Activated CD4-positive, alpha-beta T cell treated with anti-CD3 and anti-CD28 coated beads, Interleukin-2, amount 10 ng/mL, durations not matched to agents 24 days and 14 days (primary cell): ENCODE data around the gene CTDSPL2. TPM values are rescaled to one million over a fixed set of nuclear protein-coding genes. Genes with fewer than 3 reads are reported as not detected.
A peak's percentile ranks its signal among the peaks of the same experiment; 100 is the strongest.
"Not testable (repeated sequence)": the region's sequence is repeated elsewhere in the genome, so short reads cannot be mapped to it uniquely, and the experiment has no call there.

Experiments
- DNase-seq: peaks from one replicate; pipeline ENCODE4 v3.0.0; 2022
- H3K27ac Mint-ChIP-seq: one replicate; pipeline ENCODE4 v1.8.0; 2022; ENCODE audit warnings: mild to moderate bottlenecking, mixed read lengths
- H3K27me3 Mint-ChIP-seq: one replicate; pipeline ENCODE4 v1.8.0; 2022; ENCODE audit warnings: mixed read lengths
- H3K36me3 Mint-ChIP-seq: one replicate; pipeline ENCODE4 v1.8.0; 2022; ENCODE audit warnings: low read depth, mild to moderate bottlenecking, mixed read lengths
- H3K4me1 Mint-ChIP-seq: one replicate; pipeline ENCODE4 v1.8.0; 2021; ENCODE audit warnings: mixed read lengths
- H3K4me3 Mint-ChIP-seq: one replicate; pipeline ENCODE4 v1.8.0; 2022; ENCODE audit warnings: mild to moderate bottlenecking, moderate library complexity, mixed read lengths
- H3K9me3 Mint-ChIP-seq: one replicate; pipeline ENCODE4 v1.8.0; 2021; ENCODE audit warnings: mixed read lengths
- intact Hi-C: fragments of 100-400 bp; cut with micrococcal nuclease; formaldehyde crosslinking; loops from one replicate; pipeline ENCODE4 v1.15.1; 2023
- total RNA-seq: library from RNA; stranded (reverse); gene quantifications from 2 replicates; pipeline ENCODE4 v1.2.3, GENCODE V29; 2022

The CTDSPL2 gene
- total RNA-seq, 1 donor from 2014 or later, result 69.0 TPM

- intact Hi-C loops, result loop anchor here (2.0 to 5.0 kb wide), 5 partner anchors 110 to 660 kb away; partner anchors contain the start of genes CTDSPL2 and GOLM2
- H3K27ac Mint-ChIP-seq, result peak within 1 kb of the TSS; percentile 96
- no peaks in the 10 kb centered on the region for H3K9me3 Mint-ChIP-seq
- no peaks in the 10 kb centered on the region for H3K27me3 Mint-ChIP-seq
- H3K4me3 Mint-ChIP-seq, result peak within 1 kb of the TSS; percentile 84
- peaks cover 43% of the 10 kb centered on the region for H3K4me1 Mint-ChIP-seq
- peak; percentile 98 for DNase-seq
- peaks cover 51% of the 10 kb centered on the region for H3K36me3 Mint-ChIP-seq
These were observed 109.7 kb downstream of the CTDSPL2 start, which contains the start of gene EIF3J for GRCh38 chr15:44536962-44537734. EIF3J (plus strand) TSS chr15:44537147; CDS start chr15:44537195, 48 bp downstream.

- peaks cover 55% of the 10 kb centered on the region for H3K36me3 Mint-ChIP-seq
- H3K27me3 Mint-ChIP-seq, result no peaks in the 10 kb centered on the region
These were observed 110.4 kb downstream of the CTDSPL2 start for GRCh38 chr15:44537735-44538240.

GRCh38 chr15:44541282-44541958 lies 114.0 kb downstream of the CTDSPL2 start:
- Mint-ChIP-seq H3K36me3 (peaks cover 60% of the 10 kb centered on the region), H3K4me3 (peak overlapping the region; percentile 4), H3K27me3 (no peaks in the 10 kb centered on the region), H3K4me1 (peaks cover 50% of the 10 kb centered on the region), H3K9me3 (no peaks in the 10 kb centered on the region), H3K27ac (peak overlapping the region; percentile 10)
- DNase-seq, result peak; percentile 45
- intact Hi-C loops, result loop anchor here (10.0 kb wide), 1 partner anchor 717 kb away; the partner anchor contains the start of genes MFAP1 and WDR76

More at GRCh38 chr15:44537735-44538240, 110.4 kb downstream of the CTDSPL2 start:
- peaks cover 47% of the 10 kb centered on the region for H3K4me1 Mint-ChIP-seq
- intact Hi-C loops, result loop anchor here (1.0 to 5.0 kb wide), 6 partner anchors 9 to 660 kb away; partner anchors contain the start of genes CTDSPL2 and GOLM2
- H3K9me3 Mint-ChIP-seq, result no peaks in the 10 kb centered on the region
- peak overlapping the region; percentile 93 for H3K27ac Mint-ChIP-seq
- H3K4me3 Mint-ChIP-seq, result peak overlapping the region; percentile 84
- DNase-seq, result peak; percentile 75

GRCh38 chr15:44542596-44542995 lies 115.2 kb downstream of the CTDSPL2 start:
- intact Hi-C loops, result loop anchor here (10.0 kb wide), 1 partner anchor 718 kb away; the partner anchor contains the start of genes MFAP1 and WDR76
- no peak overlapping the region for H3K4me3 Mint-ChIP-seq
- H3K9me3 Mint-ChIP-seq, result no peaks in the 10 kb centered on the region
- peak; percentile 7 for DNase-seq
- H3K36me3 Mint-ChIP-seq, result peaks cover 60% of the 10 kb centered on the region
- H3K27ac Mint-ChIP-seq, result peak overlapping the region; percentile 11
- no peaks in the 10 kb centered on the region for H3K27me3 Mint-ChIP-seq
- H3K4me1 Mint-ChIP-seq, result peaks cover 54% of the 10 kb centered on the region

GRCh38 chr15:44544745-44545144 lies 117.3 kb downstream of the CTDSPL2 start:
- H3K9me3 Mint-ChIP-seq, H3K27ac Mint-ChIP-seq, H3K27me3 Mint-ChIP-seq, DNase-seq: not testable (repeated sequence)
- Mint-ChIP-seq H3K36me3 (peaks cover 49% of the 10 kb centered on the region), H3K4me1 (peaks cover 45% of the 10 kb centered on the region), H3K4me3 (peak overlapping the region; percentile 45)
- intact Hi-C loops, result loop anchor here (5.0 to 10.0 kb wide), 2 partner anchors 183 to 720 kb away; partner anchors contain the start of genes MFAP1 and WDR76

DNA sequence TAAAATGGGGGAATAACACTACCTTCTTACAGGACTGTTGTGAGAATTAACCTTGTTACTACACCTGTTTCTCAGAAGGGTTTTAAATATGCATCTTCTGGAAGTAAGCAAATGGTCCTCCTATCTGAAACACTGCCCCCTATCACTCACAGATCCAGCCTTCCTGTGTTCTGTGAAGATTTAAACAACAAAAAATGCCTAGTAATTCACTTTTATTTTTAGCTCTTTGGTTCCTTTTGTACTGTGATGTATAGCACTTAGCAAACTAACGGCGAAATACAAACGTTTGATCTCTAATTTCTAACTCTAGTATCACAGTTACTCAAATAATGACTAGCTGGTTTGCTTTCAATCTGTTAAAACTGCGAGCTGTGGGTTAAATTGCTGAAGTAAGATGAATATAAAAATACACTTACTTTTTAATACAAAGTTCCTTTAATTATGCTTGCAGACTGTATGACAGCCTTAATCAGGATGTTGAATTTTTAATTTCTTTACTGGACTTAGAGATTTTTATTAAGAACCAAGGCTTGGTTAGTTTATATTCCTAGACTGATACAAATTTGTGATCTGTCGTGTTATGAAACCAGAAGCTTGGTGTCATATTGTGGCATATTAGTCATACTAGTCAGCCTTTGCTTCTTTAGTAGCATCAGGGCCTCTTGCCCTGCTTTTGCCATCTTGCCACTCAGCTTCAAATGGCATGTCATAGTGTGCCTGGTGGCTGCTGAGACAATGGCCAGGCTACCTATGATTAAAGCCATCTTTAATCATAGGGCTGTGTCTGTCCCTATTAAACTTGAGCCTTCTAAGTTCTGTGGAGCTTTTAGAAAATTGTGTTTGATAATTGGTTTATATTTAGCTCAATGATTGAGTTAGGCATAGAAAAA lies 118.7 kb downstream of the CTDSPL2 start:
- intact Hi-C loops, result loop anchor here (1.0 to 10.0 kb wide), 4 partner anchors 8 to 721 kb away; partner anchors contain the start of genes MFAP1 and WDR76
- peak overlapping the region; percentile 62 for H3K4me3 Mint-ChIP-seq
- H3K27ac Mint-ChIP-seq, result peak overlapping the region; percentile 84
- peaks cover 36% of the 10 kb centered on the region for H3K4me1 Mint-ChIP-seq
- no peaks in the 10 kb centered on the region for H3K27me3 Mint-ChIP-seq
- DNase-seq, result peak; percentile 75
- peaks cover 45% of the 10 kb centered on the region for H3K36me3 Mint-ChIP-seq
- H3K9me3 Mint-ChIP-seq, result no peaks in the 10 kb centered on the region

DNA sequence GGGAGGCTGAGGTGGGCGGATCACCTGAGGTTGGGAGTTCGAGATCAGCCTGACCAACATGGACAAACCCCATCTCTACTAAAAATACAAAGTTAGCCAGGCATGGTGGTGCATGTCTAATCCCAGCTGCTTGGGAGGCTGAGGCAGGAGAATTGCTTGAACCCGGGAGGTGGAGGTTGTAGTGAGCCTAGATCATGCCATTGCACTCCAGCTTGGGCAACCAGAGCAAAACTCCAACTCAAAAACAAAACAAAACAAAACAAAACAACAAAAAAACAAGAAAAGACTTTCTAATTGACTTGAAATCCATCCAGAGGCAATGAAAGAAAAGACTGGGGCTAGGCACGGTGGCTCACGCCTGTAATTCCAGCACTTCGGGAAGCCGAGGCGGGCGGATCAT lies 121.7 kb downstream of the CTDSPL2 start:
- Mint-ChIP-seq H3K36me3 (peaks cover 33% of the 10 kb centered on the region), H3K4me1 (peaks cover 14% of the 10 kb centered on the region), H3K27ac (peak overlapping the region; percentile 37)
- intact Hi-C loops, result loop anchor here (5.0 to 10.0 kb wide), 2 partner anchors 178 to 724 kb away; partner anchors contain the start of genes MFAP1 and WDR76
- not testable (repeated sequence) for DNase-seq, H3K4me3 Mint-ChIP-seq, H3K9me3 Mint-ChIP-seq, H3K27me3 Mint-ChIP-seq

- peaks cover 43% of the 10 kb centered on the region for H3K36me3 Mint-ChIP-seq
- no peak overlapping the region for H3K4me3 Mint-ChIP-seq
- no peak for DNase-seq
- no peaks in the 10 kb centered on the region for H3K9me3 Mint-ChIP-seq
- peak overlapping the region; percentile 15 for H3K27ac Mint-ChIP-seq
- no peaks in the 10 kb centered on the region for H3K27me3 Mint-ChIP-seq
- peaks cover 22% of the 10 kb centered on the region for H3K4me1 Mint-ChIP-seq
- intact Hi-C loops, result no loop called here
These were observed 122.8 kb downstream of the CTDSPL2 start for GRCh38 chr15:44550256-44550655.

GRCh38 chr15:44550734-44551133 lies 123.3 kb downstream of the CTDSPL2 start:
- H3K27ac Mint-ChIP-seq, result no peak overlapping the region
- H3K36me3 Mint-ChIP-seq, result peaks cover 48% of the 10 kb centered on the region

GRCh38 chr15:44554934-44555723 lies 127.7 kb downstream of the CTDSPL2 start:
- H3K9me3 Mint-ChIP-seq, result no peaks in the 10 kb centered on the region
- peak overlapping the region; percentile 76 for H3K27ac Mint-ChIP-seq
- H3K4me3 Mint-ChIP-seq, result peak overlapping the region; percentile 44
- no peaks in the 10 kb centered on the region for H3K27me3 Mint-ChIP-seq
- peaks cover 19% of the 10 kb centered on the region for H3K4me1 Mint-ChIP-seq
- intact Hi-C loops, result no loop called here
- peaks cover 64% of the 10 kb centered on the region for H3K36me3 Mint-ChIP-seq
- no peak for DNase-seq

More at GRCh38 chr15:44550734-44551133, 123.3 kb downstream of the CTDSPL2 start:
- Mint-ChIP-seq H3K4me3 (no peak overlapping the region), H3K4me1 (peaks cover 24% of the 10 kb centered on the region), H3K27me3 (no peaks in the 10 kb centered on the region), H3K9me3 (no peaks in the 10 kb centered on the region)
- DNase-seq, result no peak
- intact Hi-C loops, result no loop called here

DNA sequence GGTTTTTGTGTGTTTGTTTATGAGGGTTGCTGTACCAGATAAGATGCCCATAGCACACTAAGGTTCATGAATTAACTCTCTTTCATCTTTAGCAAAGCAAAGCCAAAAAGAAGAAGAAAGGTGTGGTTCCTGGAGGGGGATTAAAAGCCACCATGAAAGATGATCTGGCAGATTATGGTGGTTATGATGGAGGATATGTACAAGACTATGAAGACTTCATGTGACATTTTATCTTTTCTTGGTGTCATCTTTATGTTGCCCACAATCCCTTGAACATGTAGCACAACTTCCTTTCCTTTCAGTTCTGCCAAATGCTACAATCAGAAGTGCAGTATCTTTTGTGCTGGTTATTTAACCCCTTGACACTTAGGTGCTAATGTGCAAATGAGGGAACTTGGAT lies 133.5 kb downstream of the CTDSPL2 start:
- H3K27me3 Mint-ChIP-seq, DNase-seq, H3K9me3 Mint-ChIP-seq, H3K4me3 Mint-ChIP-seq, intact Hi-C loops: not testable (repeated sequence)
- peak overlapping the region; percentile 45 for H3K27ac Mint-ChIP-seq
- peaks cover 73% of the 10 kb centered on the region for H3K36me3 Mint-ChIP-seq
- H3K4me1 Mint-ChIP-seq, result peaks cover 15% of the 10 kb centered on the region

GRCh38 chr15:44565387-44566154 lies 138.1 kb downstream of the CTDSPL2 start:
- peaks cover 9% of the 10 kb centered on the region for H3K4me1 Mint-ChIP-seq
- no peak for DNase-seq
- intact Hi-C loops, result no loop called here
- no peak overlapping the region for H3K27ac Mint-ChIP-seq
- H3K36me3 Mint-ChIP-seq, result peaks cover 68% of the 10 kb centered on the region
- no peak overlapping the region for H3K4me3 Mint-ChIP-seq
- H3K27me3 Mint-ChIP-seq, result no peaks in the 10 kb centered on the region
- H3K9me3 Mint-ChIP-seq, result peaks cover 4% of the 10 kb centered on the region
